Stimulated activated naive CD4-positive, alpha-beta T cell treated with Interleukin-2 at 50 U/mL for 16 hours (primary cell): ENCODE results near the gene COX19.
"Not testable (repeated sequence)": the region's sequence is repeated elsewhere in the genome, so short reads cannot be mapped to it uniquely, and the experiment has no call there.

Experiments used
- DNase-seq: peaks from one replicate; lab custom pipeline; 2025; lab: John Stamatoyannopoulos, UW

COX19 gene

GRCh38 chr7:924541-925231 is 50.7 kb downstream of the COX19 start:
- peak; percentile 76 for DNase-seq

GRCh38 chr7:924042-924441 is 51.3 kb downstream of the COX19 start:
- not testable (repeated sequence) for DNase-seq

GRCh38 chr7:923108-924041 is 52.0 kb downstream of the COX19 start:
- DNase-seq: peak; percentile 94

- peak; percentile 41 for DNase-seq
Measured at GRCh38 chr7:922334-923107, 52.8 kb downstream of the COX19 start.

GRCh38 chr7:921581-922333 is 53.6 kb downstream of the COX19 start:
- no peak for DNase-seq

GRCh38 chr7:921071-921461 is 54.3 kb downstream of the COX19 start:
- DNase-seq: no peak

GRCh38 chr7:920351-921070 is 54.8 kb downstream of the COX19 start:
- DNase-seq: peak; percentile 36

- DNase-seq: no peak
Measured at GRCh38 chr7:919924-920341, 55.4 kb downstream of the COX19 start.

GRCh38 chr7:919114-919442 is 56.3 kb downstream of the COX19 start:
- DNase-seq: no peak

GRCh38 chr7:918441-919113 is 56.8 kb downstream of the COX19 start:
- DNase-seq: no peak

- no peak for DNase-seq
Measured at GRCh38 chr7:918118-918425, 57.3 kb downstream of the COX19 start.

GRCh38 chr7:917255-918117 is 57.9 kb downstream of the COX19 start:
- no peak for DNase-seq

- DNase-seq: no peak
Measured at GRCh38 chr7:916291-916941, 58.9 kb downstream of the COX19 start.
